Esophagus muscularis mucosa (tissue), 4 donors: Measurements from ENCODE around the gene TENT5A.

Source experiments
- EP300 ChIP-seq: sonication (generic); formaldehyde crosslinking; IDR thresholded peaks from one replicate; pipeline ENCODE4 v1.6.1; 2017; ENCODE audit warnings: antibody characterized with exemption
- POLR2A ChIP-seq: fragments of 450-650 bp; IDR thresholded peaks from one replicate; pipeline ENCODE4 v1.6.1; 2017; ENCODE audit warnings: antibody characterized with exemption, moderate library complexity, mild to moderate bottlenecking, low read depth
- POLR2AphosphoS5 ChIP-seq, 2 donors: sonication (generic); formaldehyde crosslinking; IDR thresholded peaks; one replicate each; pipeline ENCODE4 v1.6.1; 2017; ENCODE audit warnings: antibody characterized with exemption in 2 of 2
- TF ChIP-seq, protein P1 (sequence below), 3 experiments: fragments of 200-600 bp in 2 of 3; fragments of 450-650 bp in 1 of 3; sonication (generic) in 2 of 3; IDR thresholded peaks; one replicate each; pipeline ENCODE4 v1.5.1; 2017 to 2019; ENCODE audit warnings: antibody characterized with exemption in 3 of 3, mild to moderate bottlenecking in 2 of 3, moderate library complexity in 1 of 3

DNA sequence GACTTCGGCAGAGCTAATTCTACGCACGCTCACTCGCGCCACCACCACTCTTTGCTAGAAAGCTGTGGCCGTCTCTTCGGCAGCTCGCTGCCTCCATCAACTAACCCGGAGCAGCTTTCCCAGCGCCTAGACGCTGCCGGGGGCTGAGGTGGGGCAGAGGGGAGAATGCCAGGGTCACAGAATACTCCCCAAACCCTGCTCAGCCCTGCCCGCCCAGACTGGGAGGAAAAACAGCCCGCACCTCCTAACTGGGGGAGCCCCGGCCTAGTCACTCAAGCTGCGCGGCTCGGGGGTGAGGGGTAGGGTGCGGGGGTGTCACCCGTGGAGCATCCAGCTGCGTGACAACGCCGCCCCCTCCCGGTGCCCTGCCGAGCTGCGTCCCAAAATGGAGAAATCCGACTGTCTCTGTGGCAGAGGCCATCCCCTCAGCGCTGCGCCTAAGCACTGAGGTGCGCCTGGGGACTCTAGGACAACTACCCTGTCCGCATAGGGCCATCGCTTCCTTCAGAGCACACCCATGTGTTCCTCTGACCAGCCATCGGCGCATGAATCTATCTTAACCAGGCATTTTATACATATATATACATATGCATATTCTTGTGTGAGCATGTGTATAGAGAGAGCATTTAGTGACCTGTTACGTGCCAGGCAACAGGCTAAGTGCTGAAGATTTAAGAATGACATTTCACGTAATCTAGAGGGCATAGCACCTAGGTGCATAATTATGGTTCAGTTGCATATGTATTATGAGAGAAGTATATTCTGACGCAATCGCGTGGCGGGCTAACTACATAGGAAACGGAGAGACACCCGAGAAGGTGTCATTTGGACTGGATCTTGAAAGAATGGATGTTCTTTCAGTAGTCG, 1.5 kb upstream of the TENT5A start:
- TF ChIP-seq POLR2A (no peak), POLR2AphosphoS5 (IDR thresholded peaks at IDR 0.05) (peak in 1 of 2 donors; percentile 22), EP300 (no peak)
- TF ChIP-seq, protein P1, sequence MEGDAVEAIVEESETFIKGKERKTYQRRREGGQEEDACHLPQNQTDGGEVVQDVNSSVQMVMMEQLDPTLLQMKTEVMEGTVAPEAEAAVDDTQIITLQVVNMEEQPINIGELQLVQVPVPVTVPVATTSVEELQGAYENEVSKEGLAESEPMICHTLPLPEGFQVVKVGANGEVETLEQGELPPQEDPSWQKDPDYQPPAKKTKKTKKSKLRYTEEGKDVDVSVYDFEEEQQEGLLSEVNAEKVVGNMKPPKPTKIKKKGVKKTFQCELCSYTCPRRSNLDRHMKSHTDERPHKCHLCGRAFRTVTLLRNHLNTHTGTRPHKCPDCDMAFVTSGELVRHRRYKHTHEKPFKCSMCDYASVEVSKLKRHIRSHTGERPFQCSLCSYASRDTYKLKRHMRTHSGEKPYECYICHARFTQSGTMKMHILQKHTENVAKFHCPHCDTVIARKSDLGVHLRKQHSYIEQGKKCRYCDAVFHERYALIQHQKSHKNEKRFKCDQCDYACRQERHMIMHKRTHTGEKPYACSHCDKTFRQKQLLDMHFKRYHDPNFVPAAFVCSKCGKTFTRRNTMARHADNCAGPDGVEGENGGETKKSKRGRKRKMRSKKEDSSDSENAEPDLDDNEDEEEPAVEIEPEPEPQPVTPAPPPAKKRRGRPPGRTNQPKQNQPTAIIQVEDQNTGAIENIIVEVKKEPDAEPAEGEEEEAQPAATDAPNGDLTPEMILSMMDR (IDR thresholded peaks at IDR 0.05), result peak; percentile 86 to 91 (median 87)
